ENCODE data around the gene MTX3.

MTX3 gene

DNA sequence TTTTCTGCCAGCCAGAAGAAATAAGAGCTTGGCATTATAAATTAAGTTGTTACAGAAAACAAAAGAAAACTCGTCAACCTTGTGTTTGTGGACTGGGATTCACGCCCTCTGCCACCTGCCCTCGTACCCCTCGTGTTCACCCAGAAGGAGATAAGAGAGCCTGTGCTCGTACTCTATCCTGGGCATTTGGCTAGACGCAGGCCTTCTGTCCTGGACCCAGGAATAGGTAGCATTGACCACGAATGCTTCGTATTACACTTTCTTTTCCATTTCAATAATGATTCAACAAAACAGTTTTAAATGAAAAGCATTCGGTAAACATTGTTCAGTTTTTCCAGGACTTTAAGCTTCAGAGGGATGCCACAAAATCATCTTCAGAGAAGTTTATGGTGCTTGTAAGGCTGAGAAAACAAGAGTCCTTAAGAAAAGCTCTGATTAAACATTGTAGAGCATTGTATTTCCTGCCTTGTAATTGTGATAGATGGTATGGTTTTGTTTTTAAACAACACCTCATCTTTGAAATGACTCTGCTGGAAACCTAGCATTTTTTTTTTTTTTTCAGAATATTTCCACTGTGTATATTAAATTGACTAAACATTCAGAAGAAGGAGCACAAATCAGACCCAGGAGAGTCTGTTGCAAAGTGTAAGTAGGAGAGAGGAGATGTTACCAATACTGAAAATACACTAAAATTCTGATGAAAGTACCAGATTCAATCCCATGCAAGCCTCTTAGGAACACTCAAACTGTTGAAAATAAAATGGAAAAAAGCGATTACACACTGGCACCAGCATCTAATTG is 27.6 kb downstream of the MTX3 start:
- no peak for DNase-seq (ENCODE audit: low read depth)
- no peak overlapping the region for H3K4me3 ChIP-seq (ENCODE audit: control insufficient read depth, low read depth, low read length)
- TF ChIP-seq, protein P1, sequence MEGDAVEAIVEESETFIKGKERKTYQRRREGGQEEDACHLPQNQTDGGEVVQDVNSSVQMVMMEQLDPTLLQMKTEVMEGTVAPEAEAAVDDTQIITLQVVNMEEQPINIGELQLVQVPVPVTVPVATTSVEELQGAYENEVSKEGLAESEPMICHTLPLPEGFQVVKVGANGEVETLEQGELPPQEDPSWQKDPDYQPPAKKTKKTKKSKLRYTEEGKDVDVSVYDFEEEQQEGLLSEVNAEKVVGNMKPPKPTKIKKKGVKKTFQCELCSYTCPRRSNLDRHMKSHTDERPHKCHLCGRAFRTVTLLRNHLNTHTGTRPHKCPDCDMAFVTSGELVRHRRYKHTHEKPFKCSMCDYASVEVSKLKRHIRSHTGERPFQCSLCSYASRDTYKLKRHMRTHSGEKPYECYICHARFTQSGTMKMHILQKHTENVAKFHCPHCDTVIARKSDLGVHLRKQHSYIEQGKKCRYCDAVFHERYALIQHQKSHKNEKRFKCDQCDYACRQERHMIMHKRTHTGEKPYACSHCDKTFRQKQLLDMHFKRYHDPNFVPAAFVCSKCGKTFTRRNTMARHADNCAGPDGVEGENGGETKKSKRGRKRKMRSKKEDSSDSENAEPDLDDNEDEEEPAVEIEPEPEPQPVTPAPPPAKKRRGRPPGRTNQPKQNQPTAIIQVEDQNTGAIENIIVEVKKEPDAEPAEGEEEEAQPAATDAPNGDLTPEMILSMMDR (conservative IDR thresholded peaks at IDR 0.05; ENCODE audit: control insufficient read depth, insufficient read depth, low read depth, low read length) = no peak

DNA sequence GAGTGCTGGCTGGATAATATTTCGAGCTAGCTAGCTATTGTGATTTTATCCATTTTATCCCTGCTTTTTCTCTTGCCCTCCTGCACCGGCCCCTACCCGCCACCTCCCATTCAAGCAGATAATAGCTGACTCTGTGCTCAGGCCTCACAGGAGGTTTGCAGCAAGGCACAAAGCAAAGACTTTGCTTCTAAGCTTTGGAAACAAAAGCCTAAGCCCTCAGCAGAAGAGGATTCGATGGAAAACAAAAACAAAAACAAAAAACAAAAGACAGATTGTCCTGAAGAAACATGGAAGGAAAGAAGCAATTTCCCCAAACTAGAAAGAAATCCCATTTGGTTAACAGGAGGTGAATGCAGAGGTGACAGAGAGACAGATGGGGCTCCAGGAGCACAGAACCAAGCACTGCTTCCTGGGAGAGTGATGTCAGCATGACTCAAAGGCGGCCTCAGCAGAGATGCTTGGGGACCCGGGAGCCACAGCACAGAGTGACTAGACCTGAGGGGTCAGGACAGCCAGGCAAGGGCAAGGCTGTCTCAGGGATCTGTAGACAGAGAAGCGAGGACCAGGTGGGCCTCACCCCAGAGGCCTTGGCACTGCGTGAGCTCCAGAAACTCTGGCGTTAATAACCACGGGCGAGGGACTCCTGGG is 28.4 kb downstream of the MTX3 start:
- TF ChIP-seq, protein P1 (conservative IDR thresholded peaks at IDR 0.05; ENCODE audit: control insufficient read depth, insufficient read depth, low read depth, low read length) = no peak
- DNase-seq (ENCODE audit: low read depth) = peak; percentile 46
- no peak overlapping the region for H3K4me3 ChIP-seq (ENCODE audit: control insufficient read depth, low read depth, low read length)

DNA sequence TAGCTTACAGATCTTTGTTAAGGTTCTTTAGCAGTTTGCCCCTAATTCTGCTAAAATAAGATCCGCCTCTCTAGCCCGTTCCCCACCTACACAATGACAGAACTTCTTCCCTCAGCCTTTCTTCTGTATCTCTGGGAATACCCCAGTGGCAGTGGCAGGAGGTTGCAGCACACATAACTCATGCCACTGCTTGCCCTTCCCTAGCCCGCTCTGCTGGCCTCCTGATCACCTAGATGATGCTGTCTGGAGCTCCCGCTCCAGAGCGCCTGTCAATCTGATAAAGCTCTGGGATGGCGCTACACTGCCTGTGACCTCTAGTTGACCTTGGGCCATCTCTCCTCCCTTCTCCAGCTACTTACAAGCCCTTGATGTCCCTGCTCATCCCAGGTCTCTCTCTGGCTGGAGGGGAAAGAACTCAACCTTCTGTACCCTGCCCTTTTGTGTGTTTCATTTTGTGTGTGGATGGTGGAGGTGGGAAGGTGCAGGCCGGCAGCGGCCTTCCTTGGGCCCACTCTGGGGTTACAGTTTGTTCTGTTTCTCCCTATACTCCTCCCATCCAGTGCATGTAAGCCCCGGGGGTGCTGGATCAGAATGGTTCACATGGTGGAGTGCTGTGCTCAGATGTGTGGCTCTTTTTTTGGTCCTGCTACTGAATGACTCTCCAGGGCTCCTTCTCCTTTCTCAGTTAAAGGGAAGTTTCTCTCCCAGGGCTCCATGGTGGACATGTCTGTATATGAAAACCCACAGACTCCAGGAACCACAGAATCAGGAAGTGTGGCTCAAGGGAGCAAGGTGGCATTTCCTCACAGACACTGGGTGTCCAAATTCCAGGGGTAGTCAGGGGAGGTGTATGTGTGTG is 29.1 kb downstream of the MTX3 start:
- TF ChIP-seq, protein P1 (conservative IDR thresholded peaks at IDR 0.05; ENCODE audit: control insufficient read depth, insufficient read depth, low read depth, low read length) = no peak
- no peak overlapping the region for H3K4me3 ChIP-seq (ENCODE audit: control insufficient read depth, low read depth, low read length)
- DNase-seq (ENCODE audit: low read depth) = no peak

DNA sequence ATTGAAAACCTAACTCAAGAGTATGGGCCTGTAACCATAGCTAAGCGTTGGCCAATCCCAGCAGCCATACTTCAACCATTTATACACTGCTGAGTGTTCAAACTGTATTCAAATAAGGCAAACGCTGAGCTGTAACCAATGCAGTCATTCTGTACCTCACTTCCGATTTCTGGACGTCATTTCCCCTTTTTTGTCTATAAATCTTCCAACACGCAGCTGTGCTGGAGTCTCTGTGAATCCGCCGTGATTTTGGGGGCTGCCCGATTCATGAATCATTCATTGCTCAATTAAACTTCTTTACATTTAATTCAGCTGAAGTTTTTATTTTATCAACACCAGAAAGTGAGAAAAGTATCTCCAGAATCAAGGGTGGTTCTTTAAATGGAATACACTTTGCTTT is 31.7 kb downstream of the MTX3 start:
- H3K4me3 ChIP-seq (ENCODE audit: control insufficient read depth, low read depth, low read length) = no peak overlapping the region
- DNase-seq (ENCODE audit: low read depth) = no peak
- TF ChIP-seq, protein P1 (conservative IDR thresholded peaks at IDR 0.05; ENCODE audit: control insufficient read depth, insufficient read depth, low read depth, low read length) = no peak

DNA sequence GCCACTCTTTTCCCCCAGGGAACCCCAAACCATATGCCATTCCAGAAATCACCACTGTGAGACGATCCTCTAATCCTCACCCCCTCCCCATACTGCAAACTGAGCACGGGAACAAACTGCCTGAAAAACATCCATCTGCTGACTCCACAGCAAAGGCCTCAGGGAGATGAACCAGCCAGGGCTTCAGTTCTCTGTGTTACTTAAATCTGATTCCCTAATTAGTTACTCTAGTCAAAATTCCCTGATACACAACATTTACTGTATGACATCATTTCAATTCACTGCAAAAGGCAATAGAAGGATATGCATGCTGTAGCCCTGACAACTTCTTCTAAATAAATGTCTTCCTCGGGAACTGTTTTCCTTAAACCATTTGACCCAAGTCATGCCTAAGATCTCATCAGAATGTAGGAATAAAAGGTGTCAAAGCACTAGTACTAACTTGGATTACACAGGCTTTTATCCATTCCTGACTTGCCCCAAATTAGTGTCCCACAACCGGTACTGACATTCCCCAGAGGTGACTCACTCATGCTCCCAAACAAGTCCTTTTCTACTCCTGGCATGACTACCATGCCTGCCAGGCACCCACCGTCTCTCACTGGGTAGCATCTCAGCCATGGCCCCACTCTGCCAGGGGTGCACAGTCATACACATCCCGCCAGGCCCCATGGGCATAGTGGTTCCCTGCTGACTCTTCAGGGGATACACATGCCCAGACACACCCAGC is 35.0 kb downstream of the MTX3 start:
- no peak overlapping the region for H3K4me3 ChIP-seq (ENCODE audit: control insufficient read depth, low read depth, low read length)
- TF ChIP-seq, protein P1 (conservative IDR thresholded peaks at IDR 0.05; ENCODE audit: control insufficient read depth, insufficient read depth, low read depth, low read length) = no peak
- peak; percentile 48 for DNase-seq (ENCODE audit: low read depth)

DNA sequence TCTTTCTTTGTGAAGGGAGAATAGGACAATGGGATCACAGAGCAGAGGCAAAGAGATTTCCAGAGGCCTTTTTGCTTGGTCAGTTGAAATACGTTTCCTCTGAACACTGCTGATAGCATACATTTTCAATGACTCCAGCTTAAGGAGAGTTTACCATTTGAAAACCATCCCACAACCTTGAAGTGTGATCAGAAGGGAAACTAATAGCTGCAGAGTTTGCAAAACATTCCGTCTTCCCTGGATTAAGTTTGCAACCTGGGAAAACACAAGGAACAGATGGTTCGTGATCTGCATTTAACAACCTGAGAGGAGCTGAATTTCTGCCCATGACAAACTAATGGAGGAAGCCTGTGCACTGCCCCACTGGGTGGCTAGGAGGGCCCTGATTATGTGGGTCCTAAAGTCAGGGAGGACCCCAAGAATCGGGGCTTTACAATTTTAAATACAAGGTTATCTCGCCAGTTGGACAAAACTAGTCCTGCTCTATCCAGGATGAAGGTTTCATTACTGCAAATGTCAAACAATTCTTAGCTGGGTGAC is 35.6 kb downstream of the MTX3 start:
- TF ChIP-seq, protein P1 (conservative IDR thresholded peaks at IDR 0.05; ENCODE audit: control insufficient read depth, insufficient read depth, low read depth, low read length) = no peak
- H3K4me3 ChIP-seq (ENCODE audit: control insufficient read depth, low read depth, low read length) = no peak overlapping the region
- no peak for DNase-seq (ENCODE audit: low read depth)
